ENCODE data around the gene CPEB4. TPM values are rescaled to one million over a fixed set of nuclear protein-coding genes. Genes with fewer than 3 reads are reported as not detected.

CPEB4 gene
- polyA plus RNA-seq, 6 donors from 2014 or later: 4.8 to 8.8 (median 6.0) TPM; not detected in 1

DNA sequence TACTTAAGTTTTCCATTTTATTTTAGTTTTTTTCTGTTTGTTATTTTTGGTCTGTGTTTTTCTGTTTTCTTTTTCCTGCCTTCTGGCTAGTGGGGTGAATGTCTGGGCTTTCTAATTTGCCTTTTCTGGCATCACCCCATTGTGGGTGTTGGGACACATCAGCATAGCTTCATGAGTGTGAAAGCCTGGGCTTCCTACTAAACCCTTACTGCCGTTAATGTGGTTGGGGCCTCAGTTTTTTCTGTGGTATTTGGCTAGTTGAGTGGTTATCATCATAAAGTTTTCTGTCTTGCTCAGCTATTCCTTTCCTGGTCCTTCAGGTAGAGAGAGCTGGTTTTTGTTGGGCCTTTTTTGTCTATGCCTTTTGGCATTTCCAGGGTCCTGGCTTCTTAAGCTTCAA lies 122.2 kb downstream of the CPEB4 start:
- H3K36me3 Mint-ChIP-seq: no peaks in the 10 kb centered on the region
- no peak for DNase-seq
- no peak for ATAC-seq (ENCODE audit: low read depth in 2 of 2)
- peaks cover 9 to 27% (median 24%) of the 10 kb centered on the region in 3 donors for H3K27me3 Mint-ChIP-seq
- no peak overlapping the region for H3K4me3 Mint-ChIP-seq
- H3K4me1 Mint-ChIP-seq: no peaks in the 10 kb centered on the region
- peaks cover 0 to 5% (median 0%) of the 10 kb centered on the region in 7 donors for H3K9me3 Mint-ChIP-seq
- no peak overlapping the region for H3K27ac Mint-ChIP-seq

DNA sequence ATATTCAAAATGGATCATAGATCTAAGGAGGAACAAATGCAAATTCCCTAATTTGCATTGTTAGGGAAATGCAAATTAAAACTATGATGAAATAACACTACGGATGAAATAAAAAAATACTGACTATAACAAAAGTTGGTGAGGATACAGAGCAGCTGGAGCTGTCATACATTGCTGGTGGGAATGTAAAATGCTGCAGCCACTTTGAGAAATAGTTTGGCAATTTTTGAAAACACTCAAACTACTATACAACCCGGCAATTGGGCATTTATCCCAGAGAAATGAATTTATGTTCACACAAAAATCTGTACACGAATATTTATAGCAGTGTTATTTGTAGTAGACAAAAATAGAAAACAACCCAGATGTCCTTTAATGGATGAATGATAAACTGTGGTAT lies 123.3 kb downstream of the CPEB4 start:
- Mint-ChIP-seq H3K36me3 (no peaks in the 10 kb centered on the region), H3K4me3 (no peak overlapping the region), H3K9me3 (peaks cover 0 to 5% (median 0%) of the 10 kb centered on the region in 7 donors), H3K4me1 (no peaks in the 10 kb centered on the region), H3K27ac (no peak overlapping the region), H3K27me3 (peaks cover 3 to 20% (median 19%) of the 10 kb centered on the region in 3 donors)
- ATAC-seq (ENCODE audit: low read depth in 2 of 2) (no peak), DNase-seq (no peak)

Other genes starting within 250 kb of the CPEB4 start
- gene C5orf47, start 100.8 kb downstream of the CPEB4 start, polyA plus RNA-seq (ENCODE audit: low read depth in 6 of 6): not detected
- not detected for gene NSG2, start 157.4 kb downstream of the CPEB4 start, polyA plus RNA-seq (ENCODE audit: low read depth in 6 of 6)